GM19025 (cell line): ENCODE results near the gene HNRNPH2.

Experiments used
- ATAC-seq: cut with Tn5 transposase; IDR thresholded peaks from one replicate; pipeline ENCODE4 v1.9.1; 2021; ENCODE audit warnings: mild to moderate bottlenecking, low read depth, moderate library complexity; ENCODE audit not compliant: unreplicated experiment

Gene HNRNPH2

DNA sequence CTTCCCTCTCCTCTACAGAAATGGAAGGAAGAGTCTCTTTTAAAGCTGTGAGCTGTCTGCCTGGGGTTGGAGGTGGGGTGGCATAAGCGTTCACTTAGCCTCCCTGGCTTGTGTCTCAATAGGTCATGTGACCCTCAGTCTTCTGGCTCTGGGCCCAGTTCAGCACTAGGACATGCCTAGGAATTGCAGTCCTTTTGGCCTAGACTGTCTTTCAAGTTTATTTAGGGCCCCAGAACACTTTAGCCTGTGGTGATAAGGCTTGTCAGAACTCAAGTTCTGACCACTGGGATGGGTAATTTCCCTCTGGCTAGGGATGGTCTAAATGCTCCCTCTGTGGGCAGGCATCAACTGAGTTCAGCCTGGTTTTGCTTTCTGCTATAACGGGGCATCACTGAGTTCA, 42.9 kb downstream of the HNRNPH2 start:
- no peak for ATAC-seq

DNA sequence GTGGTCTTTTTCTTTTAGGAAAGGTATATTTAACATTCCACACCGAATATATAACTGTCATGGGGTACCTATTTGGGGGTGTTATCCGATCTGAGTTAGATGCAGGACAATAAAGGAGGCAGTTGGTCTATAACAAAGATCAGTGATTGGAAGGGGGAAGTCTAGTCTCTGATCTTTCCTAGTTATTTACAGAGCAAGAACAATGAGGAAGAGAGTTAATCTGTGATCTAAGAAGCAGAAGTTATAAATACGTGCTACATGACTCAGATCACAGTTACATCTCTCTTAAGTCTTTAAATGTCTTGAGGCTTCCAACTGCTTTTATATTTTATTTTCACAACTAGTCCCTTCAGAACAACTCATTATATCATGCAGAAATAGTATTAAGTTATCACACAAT, 44.0 kb downstream of the HNRNPH2 start:
- no peak for ATAC-seq

DNA sequence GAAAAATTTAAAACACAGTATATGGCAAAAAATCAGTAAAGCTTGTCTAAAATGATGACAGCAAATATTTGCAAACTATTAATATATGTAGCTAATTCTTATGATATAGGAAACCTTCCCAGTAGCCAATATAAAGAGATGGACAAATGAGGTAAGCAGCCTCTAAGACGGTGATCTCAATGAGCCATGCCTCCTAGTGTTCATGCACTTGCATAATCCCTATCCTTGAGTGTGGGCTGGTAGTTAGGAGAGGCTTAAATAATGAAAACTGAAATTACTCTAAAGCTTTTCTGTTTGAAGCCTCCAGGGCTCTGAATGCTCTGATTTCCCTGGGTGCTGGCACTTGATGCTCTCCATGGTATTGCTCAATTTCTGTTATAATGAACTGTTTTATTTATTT, 52.6 kb downstream of the HNRNPH2 start:
- no peak for ATAC-seq

DNA sequence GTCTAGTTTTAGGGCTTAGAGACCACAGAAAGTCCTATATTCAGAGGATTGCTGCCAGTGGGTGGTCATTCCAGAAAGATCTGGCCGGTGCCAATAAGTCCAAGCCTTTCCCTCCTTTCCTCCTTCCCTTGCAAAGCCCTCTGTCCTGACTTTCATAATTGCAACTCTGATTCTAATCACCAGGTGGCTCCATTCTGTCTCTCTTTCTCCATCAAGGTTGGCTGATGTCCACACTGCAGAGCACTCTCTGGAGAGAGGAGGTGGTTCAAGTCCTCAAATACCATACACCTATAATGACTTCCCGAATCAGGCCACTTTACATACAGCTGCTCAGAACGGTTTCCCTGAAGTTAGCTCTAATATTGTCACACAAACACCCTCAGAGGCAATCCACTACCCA, 54.9 kb downstream of the HNRNPH2 start:
- no peak for ATAC-seq
